BJ (cell line): Measurements from ENCODE around the gene TREX2. TPM values are rescaled to one million over a fixed set of nuclear protein-coding genes. Genes with fewer than 3 reads are reported as not detected.

Experiments
- CTCF ChIA-PET: fragments of 350-600 bp; formaldehyde crosslinking; extraction: SDS; loops from one replicate; lab custom pipeline; 2021; ENCODE audit warnings: antibody characterized with exemption, inconsistent platforms; lab: Yijun Ruan, JAX
- POLR2A ChIA-PET: fragments of 300-600 bp; sonication (Branson Sonifier 250); formaldehyde crosslinking; extraction: SDS; loops from one replicate; lab custom pipeline; 2021; ENCODE audit warnings: antibody characterized with exemption; lab: Charles Lee
- DNase-seq: peaks from one replicate; pipeline ENCODE4 v3.0.0-alpha.2; 2011; ENCODE audit warnings: low read depth
- H3K27me3 ChIP-seq: 2 replicates; pipeline ENCODE4 v1.6.0; 2011; ENCODE audit warnings: low read length; ENCODE audit not compliant: control insufficient read depth, insufficient read depth
- H3K36me3 ChIP-seq: 2 replicates; pipeline ENCODE4 v1.5.1; 2011; ENCODE audit warnings: low read length; ENCODE audit not compliant: control insufficient read depth, insufficient read depth
- H3K4me3 ChIP-seq: 2 replicates; pipeline ENCODE4 v1.5.1; 2011; ENCODE audit warnings: low read depth, mild to moderate bottlenecking, control low read depth, low read length
- CTCF ChIP-seq: IDR thresholded peaks from 2 replicates; pipeline ENCODE4 v1.5.1; 2011; ENCODE audit warnings: low read depth, mild to moderate bottlenecking, control low read depth, inconsistent platforms, low read length, moderate library complexity; ENCODE audit not compliant: insufficient read depth
- polyA plus RNA-seq: library from polyadenylated mRNA; depleted of rRNA; stranded (reverse); fragments of >200 nt; gene quantifications from 2 replicates; pipeline ENCODE4 v1.2.3, GENCODE V29; 2011

Gene TREX2
- polyA plus RNA-seq, 1 experiment: 1.1 TPM

GRCh38 chrX:153433161-153433680 is 12.6 kb downstream of the TREX2 start:
- no peak for DNase-seq
- Histone ChIP-seq H3K36me3 (no peaks in the 10 kb centered on the region), H3K27me3 (no peaks in the 10 kb centered on the region), H3K4me3 (no peak overlapping the region)
- ChIA-PET CTCF (no interaction called here), POLR2A (no interaction called here)
- no peak for TF ChIP-seq CTCF

GRCh38 chrX:153430796-153431195 is 15.1 kb downstream of the TREX2 start:
- no peaks in the 10 kb centered on the region for H3K27me3 ChIP-seq
- H3K36me3 ChIP-seq: no peaks in the 10 kb centered on the region
- DNase-seq: no peak
- ChIA-PET POLR2A (no interaction called here), CTCF (interaction anchor here (2.7 kb wide), 1 partner anchor 8 kb away, joined by 7 read pairs; no protein-coding TSS in a partner anchor)
- TF ChIP-seq CTCF: no peak
- H3K4me3 ChIP-seq: no peak overlapping the region

GRCh38 chrX:153426204-153426603 is 19.7 kb downstream of the TREX2 start:
- CTCF ChIA-PET: interaction anchor here (1.4 kb wide), 1 partner anchor 12 kb away, joined by 5 read pairs; no protein-coding TSS in a partner anchor
- DNase-seq: no peak
- no peak overlapping the region for H3K4me3 ChIP-seq
- POLR2A ChIA-PET: no interaction called here
- H3K36me3 ChIP-seq: no peaks in the 10 kb centered on the region
- TF ChIP-seq CTCF: no peak
- H3K27me3 ChIP-seq: no peaks in the 10 kb centered on the region

- ChIA-PET POLR2A (no interaction called here), CTCF (no interaction called here)
- Histone ChIP-seq H3K4me3 (no peak overlapping the region), H3K27me3 (no peaks in the 10 kb centered on the region), H3K36me3 (no peaks in the 10 kb centered on the region)
- TF ChIP-seq CTCF: no peak
- DNase-seq: no peak
Observed at GRCh38 chrX:153423652-153424051, 22.2 kb downstream of the TREX2 start.

- CTCF ChIA-PET: no interaction called here
- DNase-seq: no peak
- POLR2A ChIA-PET: no interaction called here
- no peaks in the 10 kb centered on the region for H3K36me3 ChIP-seq
- H3K4me3 ChIP-seq: no peak overlapping the region
- H3K27me3 ChIP-seq: no peaks in the 10 kb centered on the region
- TF ChIP-seq CTCF: no peak
Observed at GRCh38 chrX:153421856-153422255, 24.0 kb downstream of the TREX2 start.
